H1 (cell line): ENCODE data around the gene PRKAA1. TPM values are rescaled to one million over a fixed set of nuclear protein-coding genes. Genes with fewer than 3 reads are reported as not detected.

ENCODE experiments used
- BCL11A ChIP-seq, 2 experiments: IDR thresholded peaks; one replicate each; pipeline ENCODE4 v1.6.1; 2011; ENCODE audit warnings: low read depth in 2 of 2, low read length in 2 of 2, mild to moderate bottlenecking in 2 of 2
- CBX5 ChIP-seq: fragments of 300-800, 300-1000 bp; sonication (generic); IDR thresholded peaks from 2 replicates; pipeline ENCODE4 v1.7.1; 2016; ENCODE audit warnings: antibody characterized with exemption, low read length, low read depth
- CHD2 ChIP-seq: IDR thresholded peaks from 2 replicates; pipeline ENCODE4 v1.6.1; 2012; ENCODE audit warnings: low read length, improper control_type of control experiment
- EZH2 ChIP-seq: fragments of 200-600 bp; sonication (generic); IDR thresholded peaks from 2 replicates; pipeline ENCODE4 v1.7.1; 2012; ENCODE audit warnings: low read depth, mild to moderate bottlenecking, moderate library complexity, low read length, inconsistent platforms; ENCODE audit not compliant: severe bottlenecking
- GABPA ChIP-seq: IDR thresholded peaks from 2 replicates; pipeline ENCODE4 v1.6.1; 2011; ENCODE audit warnings: mild to moderate bottlenecking, low read length, moderate library complexity, borderline replicate concordance; ENCODE audit not compliant: insufficient read depth
- HDAC6 ChIP-seq: IDR thresholded peaks from one replicate; pipeline ENCODE4 v1.7.1; 2012; ENCODE audit warnings: low read depth, mild to moderate bottlenecking, inconsistent platforms, low read length, moderate library complexity
- KDM1A ChIP-seq: fragments of 200-600, 300-600 bp; sonication (generic); IDR thresholded peaks from 2 replicates; pipeline ENCODE4 v1.7.1; 2016; ENCODE audit warnings: mild to moderate bottlenecking, low read length, borderline replicate concordance
- KDM5A ChIP-seq: fragments of 200-600 bp; IDR thresholded peaks from 2 replicates; pipeline ENCODE4 v1.7.1; 2012; ENCODE audit warnings: mild to moderate bottlenecking, low read length, inconsistent platforms, mixed read lengths
- MAFK ChIP-seq: IDR thresholded peaks from 2 replicates; pipeline ENCODE4 v1.6.1; 2012; ENCODE audit warnings: low read depth, mild to moderate bottlenecking, improper control_type of control experiment, low read length
- NANOG ChIP-seq: IDR thresholded peaks from 2 replicates; pipeline ENCODE4 v1.6.1; 2011; ENCODE audit warnings: low read length, low read depth, mild to moderate bottlenecking, inconsistent platforms; ENCODE audit not compliant: insufficient read depth, poor library complexity, severe bottlenecking
- NRF1 ChIP-seq: IDR thresholded peaks from 2 replicates; pipeline ENCODE4 v1.6.1; 2011; ENCODE audit warnings: mild to moderate bottlenecking, low read depth, low read length, improper control_type of control experiment
- PHF8 ChIP-seq: fragments of 200-600 bp; sonication (generic); conservative IDR thresholded peaks from 2 replicates; pipeline ENCODE4 v1.7.1; 2012; ENCODE audit warnings: low read depth, mild to moderate bottlenecking, inconsistent platforms, low read length, moderate library complexity
- POLR2A ChIP-seq, 2 experiments: IDR thresholded peaks; 1 replicate in 1 of 2; 2 replicates in 1 of 2; pipeline ENCODE4 v1.6.1; 2011; ENCODE audit warnings: low read depth in 2 of 2, low read length in 2 of 2, mild to moderate bottlenecking in 2 of 2; ENCODE audit errors: control extremely low read depth in 1 of 2
- POU5F1 ChIP-seq: IDR thresholded peaks from 2 replicates; pipeline ENCODE4 v1.6.1; 2011; ENCODE audit warnings: low read depth, mild to moderate bottlenecking, low read length, moderate library complexity
- RAD21 ChIP-seq, 2 experiments: IDR thresholded peaks in 1 of 2; conservative IDR thresholded peaks in 1 of 2; 2 replicates each; pipeline ENCODE4 v1.6.1; 2011; ENCODE audit warnings: low read depth in 2 of 2, low read length in 2 of 2, improper control_type of control experiment in 1 of 2, inconsistent platforms in 1 of 2, mild to moderate bottlenecking in 1 of 2, moderate library complexity in 1 of 2
- RNF2 ChIP-seq: fragments of 200-900, 300-1000 bp; sonication (generic); IDR thresholded peaks from 2 replicates; pipeline ENCODE4 v1.7.1; 2016; ENCODE audit warnings: borderline replicate concordance, low read depth, mild to moderate bottlenecking, antibody characterized with exemption, low read length; ENCODE audit not compliant: poor library complexity, severe bottlenecking; ENCODE audit errors: missing control alignments
- RXRA ChIP-seq: IDR thresholded peaks from 2 replicates; pipeline ENCODE4 v1.6.1; 2011; ENCODE audit warnings: low read depth, mild to moderate bottlenecking, low read length, moderate library complexity; ENCODE audit not compliant: insufficient read depth
- SIRT6 ChIP-seq: IDR thresholded peaks from one replicate; pipeline ENCODE4 v1.7.1; 2012; ENCODE audit warnings: low read length, inconsistent platforms
- SP2 ChIP-seq: IDR thresholded peaks from 2 replicates; pipeline ENCODE4 v1.6.1; 2012; ENCODE audit warnings: mild to moderate bottlenecking, low read length, inconsistent platforms
- SP4 ChIP-seq: IDR thresholded peaks from 2 replicates; pipeline ENCODE4 v1.6.1; 2012; ENCODE audit warnings: low read length, inconsistent platforms
- SUZ12 ChIP-seq: fragments of 200-600 bp; sonication (generic); IDR thresholded peaks from 2 replicates; pipeline ENCODE4 v1.6.1; 2012; ENCODE audit warnings: mild to moderate bottlenecking, inconsistent platforms, low read length, moderate library complexity, mixed read lengths
- TAF1 ChIP-seq: IDR thresholded peaks from 2 replicates; pipeline ENCODE4 v1.6.1; 2011; ENCODE audit warnings: mild to moderate bottlenecking, low read depth, low read length
- TAF7 ChIP-seq: optimal IDR thresholded peaks from 2 replicates; pipeline ENCODE3; 2011; ENCODE audit warnings: low read depth, mild to moderate bottlenecking, inconsistent platforms, low read length, moderate library complexity, borderline replicate concordance
- TCF12 ChIP-seq: IDR thresholded peaks from 2 replicates; pipeline ENCODE4 v1.6.1; 2011; ENCODE audit warnings: low read depth, mild to moderate bottlenecking, low read length
- YY1 ChIP-seq: IDR thresholded peaks from 2 replicates; pipeline ENCODE4 v1.6.1; 2011; ENCODE audit warnings: low read depth, mild to moderate bottlenecking, low read length
- polyA plus RNA-seq, 7 experiments: library from polyadenylated mRNA; depleted of rRNA in 3 of 7; stranded (reverse) in 5 of 7; unstranded in 2 of 7; fragments of >200 nt in 5 of 7; fragments of 200-250 nt in 2 of 7; gene quantifications; 1 replicate in 5 of 7; 2 replicates in 1 of 7; 4 replicates in 1 of 7; pipeline versions ENCODE4 v1.2.1 to v1.2.3, GENCODE V29; 2011 to 2013; ENCODE audit warnings: missing spikeins in 2 of 7, mixed read lengths in 2 of 7
- total RNA-seq: library from RNA; stranded (reverse); fragmentation: NEBNext Ultra II Directional; extraction: Animal tissue kit (Norgen Biotek cat#: 25700); gene quantifications from 2 replicates; pipeline ENCODE4 v1.2.1, GENCODE V29; 2021

PRKAA1 gene
- total and polyA plus RNA-seq, 2 of the 8 experiments (the other 6 are each of a cell fraction or from before 2014, with no cell fraction given), result 10.4 to 33.1 TPM

DNA sequence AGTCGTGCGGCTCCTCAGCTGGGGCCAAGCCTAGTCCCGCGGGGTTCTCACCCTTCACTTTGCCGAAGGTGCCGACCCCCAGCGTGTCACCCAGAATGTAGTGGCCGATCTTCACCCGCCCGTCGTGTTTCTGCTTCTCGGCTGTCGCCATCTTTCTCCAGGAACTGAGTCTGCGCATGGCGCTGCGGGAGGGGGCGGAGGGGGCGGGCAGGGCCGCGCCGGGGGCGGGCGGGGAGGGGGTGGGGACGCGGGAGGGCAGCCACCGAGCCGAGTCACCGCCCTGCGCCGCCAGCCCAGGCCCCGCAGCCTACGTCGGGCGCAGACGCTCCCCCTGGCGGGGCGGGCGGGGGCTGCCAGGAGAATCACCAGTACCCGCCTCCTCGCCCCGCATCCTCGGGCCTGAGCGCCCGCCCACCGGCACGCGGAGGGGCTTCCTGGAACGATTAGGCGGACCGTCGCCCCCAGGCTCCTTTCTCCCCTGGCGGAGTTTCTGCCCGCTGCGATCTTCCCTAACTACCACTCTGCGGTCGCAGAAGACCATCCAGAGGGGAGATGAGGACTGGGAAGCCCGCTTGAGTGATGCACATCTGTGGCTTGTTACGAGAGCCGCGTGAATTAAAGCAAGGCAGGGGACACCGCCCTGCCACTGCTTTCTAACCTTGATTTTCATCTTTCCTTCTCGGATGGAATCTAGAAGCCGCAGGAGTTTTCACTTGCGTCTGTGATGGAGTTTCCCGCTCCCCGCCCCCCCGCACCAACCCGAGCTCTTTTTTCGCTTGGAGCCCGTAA is at the start of gene PRKAA1 (continued):
- TF ChIP-seq YY1 (peak; percentile 88), POU5F1 (no peak), NANOG (no peak), BCL11A (IDR thresholded peaks at IDR 0.05; ENCODE audit: low read depth in 2 of 2, low read length in 2 of 2) (no peak), EZH2 (no peak), MAFK (no peak), SP2 (no peak), KDM5A (peak; percentile 18; the same call in 1 of the 2 replicates), TAF1 (peak; percentile 94), RAD21 (IDR thresholded peaks at IDR 0.05 in 1 of 2, conservative IDR thresholded peaks at IDR 0.05 in 1 of 2; ENCODE audit: low read depth in 2 of 2, low read length in 2 of 2) (peak; percentile 25 to 43; a peak in 3 of 4 replicates), TAF7 (peak; percentile 75), GABPA (no peak), SIRT6 (no peak), NRF1 (0 out of 2 replicates have a peak, but pooled peaks have one; percentile 21), CBX5 (no peak), POLR2A (IDR thresholded peaks at IDR 0.05; ENCODE audit: control extremely low read depth in 1 of 2, low read depth in 2 of 2, low read length in 2 of 2) (peak; percentile 88 to 92), HDAC6 (no peak), RNF2 (no peak), CHD2 (no peak), TCF12 (no peak), SUZ12 (no peak), RXRA (no peak), PHF8 (peak; percentile 86), SP4 (no peak), KDM1A (no peak)
